GM04504 (cell line): ENCODE measurements around the gene ASB18.
A peak's percentile ranks its signal among the peaks of the same experiment; 100 is the strongest.

ENCODE experiments used
- DNase-seq: peaks from one replicate; pipeline ENCODE4 v3.0.0-alpha.2; 2012; ENCODE audit warnings: low read depth

Gene ASB18

GRCh38 chr2:236241181-236242056 is 22.8 kb downstream of the ASB18 start:
- DNase-seq: peak; percentile 0

DNA sequence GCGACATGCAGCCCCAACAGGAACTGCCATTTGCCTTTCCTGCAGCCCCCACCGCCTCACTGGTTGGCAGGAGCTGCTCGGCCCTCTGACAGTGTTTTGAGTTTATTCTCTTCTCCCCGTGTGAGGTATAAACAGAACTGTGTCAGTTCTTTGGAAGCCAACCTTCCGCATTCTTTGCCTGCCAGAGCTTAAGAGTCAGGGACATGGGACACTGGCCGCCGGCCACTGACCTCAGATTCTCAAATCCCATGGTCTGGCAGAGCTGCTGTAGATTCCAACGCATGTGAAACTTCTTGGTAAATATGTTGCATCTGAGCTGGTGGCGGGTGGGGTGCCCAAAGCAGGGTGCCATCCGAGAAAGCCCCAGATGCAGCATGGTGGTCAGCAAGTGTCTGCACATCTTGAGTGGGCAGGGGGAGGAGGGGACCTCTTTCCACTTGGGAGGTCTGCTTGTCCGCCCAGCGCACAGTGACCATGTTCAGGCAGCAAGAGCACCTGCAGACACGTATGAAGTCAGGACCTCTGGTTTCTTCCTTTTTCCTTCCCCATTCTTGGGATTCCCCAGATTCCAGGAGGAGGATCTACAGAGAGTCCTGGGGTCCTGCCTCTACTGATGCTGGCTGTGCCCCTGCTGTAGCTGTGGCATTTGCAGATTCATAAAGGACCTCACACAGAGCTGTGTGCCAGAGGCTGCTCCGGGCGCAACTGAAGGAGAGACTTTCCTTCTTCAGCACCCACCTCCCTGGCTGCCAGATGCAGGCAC is 23.8 kb downstream of the ASB18 start:
- DNase-seq: peak; percentile 51

DNA sequence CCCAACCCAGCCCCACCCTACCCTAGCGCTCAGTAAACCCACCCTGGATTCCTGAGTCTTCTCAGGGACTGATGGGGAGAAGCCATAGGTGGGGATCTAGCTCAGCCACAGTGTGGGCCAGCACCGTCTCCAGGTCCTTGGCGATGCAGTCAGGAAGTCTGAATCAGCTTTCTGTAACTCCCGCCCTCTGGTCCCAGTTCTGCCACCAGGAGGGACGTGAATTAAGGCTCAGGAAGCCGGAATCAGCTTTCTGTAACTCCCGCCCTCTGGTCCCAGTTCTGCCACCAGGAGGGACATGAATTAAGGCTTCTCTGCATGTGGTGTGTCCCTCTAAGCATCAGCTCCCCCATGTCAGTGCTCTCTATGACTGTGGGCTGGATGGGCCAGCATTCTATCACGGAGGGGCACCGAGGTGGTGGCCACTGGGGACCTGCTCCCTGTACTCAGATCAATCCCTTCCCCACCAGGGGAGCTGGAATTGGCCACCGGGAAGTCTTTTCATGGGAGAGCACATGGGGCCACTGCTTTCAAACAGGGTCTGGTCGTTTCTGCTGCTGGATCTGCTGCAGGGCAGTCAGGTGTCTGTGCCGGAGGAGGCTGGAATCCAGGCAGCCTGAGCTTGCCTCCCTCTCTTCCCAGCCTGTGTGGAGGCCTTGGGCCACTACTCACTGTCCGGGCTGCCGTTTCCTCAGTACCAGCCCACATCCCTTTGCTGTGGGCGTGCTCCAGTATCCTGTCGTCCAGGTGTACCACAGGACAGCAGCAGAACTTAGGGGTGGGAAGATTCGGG is 24.7 kb downstream of the ASB18 start:
- DNase-seq: no peak

DNA sequence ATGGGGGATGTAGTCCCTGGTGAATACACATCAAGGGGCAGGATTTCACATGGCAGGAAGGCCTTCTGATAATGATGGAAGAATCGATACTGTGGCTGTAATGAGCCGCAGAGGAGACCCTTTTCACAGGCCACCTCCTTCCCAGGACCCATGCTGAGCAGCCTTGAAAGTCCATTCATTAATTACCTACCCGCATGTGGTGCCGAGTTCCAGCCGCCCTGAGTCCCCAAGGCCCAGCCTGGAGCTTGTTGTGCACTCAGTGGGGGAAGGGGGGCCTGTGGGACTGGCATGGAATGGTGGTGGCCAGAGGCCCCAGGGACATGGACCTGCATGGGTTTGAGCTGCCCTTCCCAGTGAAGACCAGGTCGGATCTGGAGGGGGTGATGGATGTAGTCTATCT is 25.5 kb downstream of the ASB18 start:
- no peak for DNase-seq

- DNase-seq: no peak
Observed at GRCh38 chr2:236237468-236238190, 26.6 kb downstream of the ASB18 start.

GRCh38 chr2:236236559-236237452 is 27.4 kb downstream of the ASB18 start:
- DNase-seq: no peak

- no peak for DNase-seq
Observed at GRCh38 chr2:236229186-236229585, 35.0 kb downstream of the ASB18 start.

DNA sequence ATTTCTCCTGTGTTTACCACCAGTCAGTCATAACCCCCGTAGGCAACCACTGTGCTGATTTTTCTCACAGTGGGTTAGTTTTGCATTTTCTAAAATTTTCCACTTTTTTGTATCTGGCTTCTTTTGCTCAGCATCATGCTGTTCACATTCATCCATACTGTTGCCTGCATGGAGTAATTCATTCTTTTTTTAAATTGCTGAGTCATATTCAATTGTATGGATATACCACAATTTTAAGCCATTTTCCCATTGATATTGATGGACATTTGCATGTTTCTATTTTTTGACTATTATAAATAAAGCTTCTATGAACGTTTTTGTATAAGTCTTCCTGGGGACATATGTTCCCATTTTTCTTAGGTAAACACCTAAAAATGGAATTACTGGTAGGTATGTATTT is 40.5 kb downstream of the ASB18 start:
- no peak for DNase-seq

DNA sequence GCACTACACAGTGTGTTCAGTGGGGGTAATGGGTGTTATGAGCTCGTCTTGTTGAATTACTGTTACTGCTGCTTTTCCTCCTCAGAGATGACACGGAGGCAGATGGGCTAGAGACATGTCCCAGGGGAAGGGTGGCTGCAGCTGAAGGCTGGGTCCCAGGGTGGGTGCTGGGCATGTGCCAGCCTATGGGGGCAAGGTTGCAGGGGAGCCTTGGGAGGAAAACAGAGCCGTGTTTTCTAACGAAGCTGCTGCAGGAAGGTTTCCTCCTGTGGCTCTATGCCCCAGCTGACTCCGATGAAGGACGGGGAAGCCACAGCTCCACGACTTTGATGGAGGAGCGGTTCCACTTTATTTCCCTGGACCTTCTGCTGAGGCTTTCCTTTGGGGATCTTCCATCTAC is 42.4 kb downstream of the ASB18 start:
- no peak for DNase-seq

DNA sequence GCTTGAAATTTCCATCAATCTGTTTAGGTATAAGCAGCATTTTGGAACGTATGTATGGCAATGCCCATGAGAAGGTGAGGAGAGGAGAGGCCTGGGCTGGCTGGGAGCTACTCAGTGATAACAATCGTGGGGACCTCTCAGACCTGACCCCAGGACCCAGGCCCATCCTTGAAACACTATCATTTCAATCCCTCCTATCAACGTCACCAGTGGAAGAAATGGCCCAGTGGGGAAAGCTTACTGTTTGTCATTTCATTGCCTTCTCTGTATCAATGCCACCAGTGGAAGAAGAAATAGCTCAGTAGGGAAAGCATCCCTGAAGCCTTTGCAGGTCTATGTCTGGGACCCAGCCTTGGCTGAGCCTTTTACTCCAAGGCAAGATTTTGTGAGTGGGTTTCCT is 44.8 kb downstream of the ASB18 start:
- no peak for DNase-seq

- no peak for DNase-seq
Observed at GRCh38 chr2:236217926-236218325, 46.3 kb downstream of the ASB18 start.

DNA sequence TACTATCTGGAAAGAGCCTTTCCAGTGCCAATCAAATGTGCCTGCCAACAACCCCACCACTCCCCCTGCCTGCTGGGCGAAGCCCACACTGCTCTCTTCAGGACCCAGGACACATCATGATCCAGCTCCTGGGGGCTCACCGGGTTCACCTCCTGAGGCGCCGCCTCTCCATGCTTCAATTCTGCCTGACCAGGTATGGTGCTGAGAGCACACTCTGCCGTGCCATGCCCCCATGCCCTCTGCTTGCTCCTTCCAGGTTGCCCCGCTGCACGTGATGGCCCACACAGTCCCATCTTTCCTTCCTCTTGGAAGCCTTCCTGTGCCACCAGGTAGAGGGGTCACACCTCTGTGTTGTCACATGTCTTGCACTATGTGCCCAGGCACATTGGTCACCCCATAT is 47.5 kb downstream of the ASB18 start:
- no peak for DNase-seq

DNA sequence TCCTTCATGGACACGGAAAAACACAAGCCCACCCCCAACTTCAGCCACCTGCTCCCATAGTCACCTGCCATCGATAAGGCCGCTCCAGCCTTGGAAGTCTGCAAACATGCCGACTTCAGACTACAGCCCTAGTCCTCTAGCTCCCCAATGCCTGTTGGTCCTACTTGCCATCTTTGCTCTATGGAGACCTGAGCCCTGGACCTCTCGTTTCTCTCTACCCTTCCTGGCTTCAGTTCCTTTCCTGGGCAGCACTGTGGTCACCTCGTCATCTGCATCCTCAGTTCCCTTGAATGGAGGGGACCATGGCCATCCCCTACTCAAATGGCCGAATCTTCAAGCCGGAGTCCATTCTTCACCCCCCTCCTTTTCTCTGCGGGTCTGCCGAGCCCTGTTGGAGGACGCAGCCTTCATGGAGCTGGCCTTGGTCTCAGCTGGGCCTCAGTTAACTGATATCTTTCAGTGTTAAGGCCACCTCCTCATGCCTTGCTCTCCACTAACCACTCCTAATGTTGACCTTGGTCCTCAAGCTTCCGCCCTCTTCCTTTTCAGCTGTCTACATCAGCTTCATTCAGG is 48.4 kb downstream of the ASB18 start:
- no peak for DNase-seq

GRCh38 chr2:236215196-236215595 is 49.0 kb downstream of the ASB18 start:
- no peak for DNase-seq

DNA sequence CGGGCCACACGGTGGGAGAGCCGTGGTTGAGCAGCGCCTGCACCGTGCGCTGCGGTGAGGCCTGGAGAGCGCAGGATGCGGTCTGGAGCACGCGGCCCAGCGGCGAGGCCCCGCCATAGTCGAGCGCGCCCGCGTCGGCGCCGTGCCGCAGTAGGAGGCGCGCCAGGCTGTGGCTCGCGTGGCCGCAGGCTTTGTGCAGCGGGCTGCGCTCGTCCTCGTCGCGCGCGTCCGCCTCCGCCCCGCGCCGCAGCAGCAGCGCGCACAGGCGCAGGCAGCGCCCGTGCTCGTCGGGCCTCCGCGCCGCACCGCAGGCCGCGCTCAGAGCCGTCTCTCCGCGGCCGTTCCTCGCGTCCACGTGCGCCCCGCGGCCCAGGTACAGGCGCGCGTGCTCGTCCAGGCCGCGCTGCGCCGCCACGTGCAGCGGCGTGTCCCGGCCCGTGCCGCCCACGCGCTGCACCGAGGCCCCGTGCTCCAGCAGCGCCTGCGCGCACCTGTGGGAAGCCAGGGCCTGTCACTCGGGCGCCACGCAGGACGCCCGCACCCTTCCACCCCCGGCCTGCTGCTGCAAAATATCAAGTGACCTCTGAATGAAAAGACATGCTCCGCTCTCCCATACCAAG is 49.7 kb downstream of the ASB18 start:
- DNase-seq: no peak

GRCh38 chr2:236211296-236211695 is 52.9 kb downstream of the ASB18 start:
- DNase-seq: no peak

GRCh38 chr2:236210536-236210935 is 53.7 kb downstream of the ASB18 start:
- DNase-seq: no peak

GRCh38 chr2:236209996-236210395 is 54.2 kb downstream of the ASB18 start:
- no peak for DNase-seq

- no peak for DNase-seq
Observed at GRCh38 chr2:236209535-236209934, 54.7 kb downstream of the ASB18 start.
